T-helper 2 cell treated with Interferon-gamma antibody and Interleukin-4, amounts not matched to agents 100 ng/mL and 5 ng/mL, for 36 hours (primary cell): Measurements from ENCODE around the gene KATNA1. TPM values are rescaled to one million over a fixed set of nuclear protein-coding genes. Genes with fewer than 3 reads are reported as not detected.

Experiments used
- intact Hi-C: fragments of 100-400 bp; cut with micrococcal nuclease; formaldehyde crosslinking; loops from one replicate; pipeline ENCODE4 v1.15.1; 2023
- total RNA-seq: library from RNA; stranded (reverse); gene quantifications from 2 replicates; pipeline ENCODE4 v1.2.3, GENCODE V29; 2022

Gene KATNA1
- total RNA-seq, 1 donor from 2014 or later, result 23.3 TPM

GRCh38 chr6:149545258-149545753, 103.2 kb downstream of the KATNA1 start:
- intact Hi-C loops, result loop anchor here (2.0 to 10.0 kb wide), 3 partner anchors 61 to 1849 kb away; partner anchors contain the start of genes ZBTB2 and ZC3H12D

Other genes starting within 250 kb of the KATNA1 start
- gene SUMO4, start 248.5 kb downstream of the KATNA1 start, total RNA-seq, result 9.6 and 10.5 TPM in 2 replicates
- 9.7 and 10.3 TPM in 2 replicates for gene ZC3H12D, start 163.7 kb downstream of the KATNA1 start, total RNA-seq
- 18.3 and 18.6 TPM in 2 replicates for gene PPIL4, start 102.7 kb downstream of the KATNA1 start, total RNA-seq
- 15.1 and 17.7 TPM in 2 replicates for gene GINM1, start 82.3 kb downstream of the KATNA1 start, total RNA-seq
- gene LATS1, start 69.4 kb upstream of the KATNA1 start, total RNA-seq, result 37.9 and 40.1 TPM in 2 replicates
- gene NUP43, start 97.8 kb upstream of the KATNA1 start, total RNA-seq, result 69.2 and 72.2 TPM in 2 replicates
- gene PCMT1, start 101.0 kb upstream of the KATNA1 start, total RNA-seq, result 88.0 and 89.8 TPM in 2 replicates
- 2.9 and 3.4 TPM in 2 replicates for gene LRP11, start 215.6 kb upstream of the KATNA1 start, total RNA-seq
- gene RAET1E, start 249.4 kb upstream of the KATNA1 start, total RNA-seq, result not detected in 2 replicates